SK-N-SH (cell line): Measurements from ENCODE around the gene GPS2.

ENCODE experiments used
- EP300 ChIP-seq, 2 experiments: IDR thresholded peaks; 2 replicates each; pipeline versions ENCODE4 v1.4.0 to v1.6.1; 2012; ENCODE audit warnings: borderline replicate concordance in 1 of 2, low read depth in 1 of 2, low read length in 1 of 2
- GABPA ChIP-seq: IDR thresholded peaks from 2 replicates; pipeline ENCODE4 v1.4.0; 2012; ENCODE audit warnings: low read depth, mild to moderate bottlenecking
- GATA2 ChIP-seq: sonication (generic); formaldehyde crosslinking; IDR thresholded peaks from 2 replicates; pipeline ENCODE4 v1.5.0; 2020; ENCODE audit warnings: mild to moderate bottlenecking, missing genetic modification reagents
- MXI1 ChIP-seq: IDR thresholded peaks from 2 replicates; pipeline ENCODE4 v1.6.1; 2012; ENCODE audit warnings: mild to moderate bottlenecking, low read depth, low read length, improper control_type of control experiment
- NRF1 ChIP-seq: IDR thresholded peaks from 2 replicates; pipeline ENCODE4 v1.6.1; 2012; ENCODE audit warnings: low read depth, mild to moderate bottlenecking, low read length
- POLR2AphosphoS5 ChIP-seq: IDR thresholded peaks from 2 replicates; pipeline ENCODE4 v1.6.1; 2012; ENCODE audit warnings: low read depth, low read length
- RCOR1 ChIP-seq: fragments of 150-350 bp; IDR thresholded peaks from 2 replicates; pipeline ENCODE4 v1.6.1; 2017; ENCODE audit warnings: antibody characterized with exemption, low read length
- RXRA ChIP-seq: IDR thresholded peaks from 2 replicates; pipeline ENCODE4 v1.4.0; 2012; ENCODE audit warnings: low read depth, mild to moderate bottlenecking, borderline replicate concordance
- YY1 ChIP-seq: IDR thresholded peaks from 2 replicates; pipeline ENCODE4 v1.4.0; 2012; ENCODE audit warnings: low read depth, mild to moderate bottlenecking
- TF ChIP-seq, protein P1 (sequence below): fragments of 200-600 bp; sonication (generic); IDR thresholded peaks from 2 replicates; pipeline ENCODE4 v1.6.1; 2017; ENCODE audit warnings: antibody characterized with exemption, mild to moderate bottlenecking, moderate library complexity
- TF ChIP-seq, protein P2 (sequence below): fragments of 150-350 bp; IDR thresholded peaks from 2 replicates; pipeline ENCODE4 v1.6.1; 2017; ENCODE audit warnings: antibody characterized with exemption, low read length, low read depth, borderline replicate concordance
- TF ChIP-seq, protein P3 (sequence below): IDR thresholded peaks from 2 replicates; pipeline ENCODE4 v1.4.0; 2012; ENCODE audit warnings: low read depth
- TF ChIP-seq, protein P4 (sequence below): IDR thresholded peaks from 2 replicates; pipeline ENCODE4 v1.4.0; 2012; ENCODE audit warnings: low read depth, borderline replicate concordance

DNA sequence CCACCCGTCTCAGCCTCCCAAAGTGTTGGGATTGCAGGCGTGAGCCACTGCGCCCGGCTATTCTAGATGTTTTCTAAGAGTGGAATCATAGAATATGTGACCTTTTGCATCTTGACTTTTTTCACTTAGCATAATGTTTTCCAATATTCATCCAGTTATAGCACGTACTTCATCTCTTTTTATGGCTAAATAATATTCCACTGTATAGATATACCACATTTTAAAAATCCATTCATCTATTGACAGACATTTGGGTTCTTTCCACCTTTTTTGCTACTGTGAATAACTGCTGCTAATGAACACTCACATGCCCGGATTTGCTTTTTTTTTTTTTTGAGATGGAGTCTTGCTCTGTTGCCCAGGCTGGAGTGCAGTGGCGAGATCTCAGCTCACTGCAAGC lies 11.0 kb downstream of the GPS2 start:
- no peak for TF ChIP-seq EP300 (IDR thresholded peaks at IDR 0.05; ENCODE audit: borderline replicate concordance in 1 of 2, low read depth in 1 of 2, low read length in 1 of 2)
- TF ChIP-seq, protein P1, sequence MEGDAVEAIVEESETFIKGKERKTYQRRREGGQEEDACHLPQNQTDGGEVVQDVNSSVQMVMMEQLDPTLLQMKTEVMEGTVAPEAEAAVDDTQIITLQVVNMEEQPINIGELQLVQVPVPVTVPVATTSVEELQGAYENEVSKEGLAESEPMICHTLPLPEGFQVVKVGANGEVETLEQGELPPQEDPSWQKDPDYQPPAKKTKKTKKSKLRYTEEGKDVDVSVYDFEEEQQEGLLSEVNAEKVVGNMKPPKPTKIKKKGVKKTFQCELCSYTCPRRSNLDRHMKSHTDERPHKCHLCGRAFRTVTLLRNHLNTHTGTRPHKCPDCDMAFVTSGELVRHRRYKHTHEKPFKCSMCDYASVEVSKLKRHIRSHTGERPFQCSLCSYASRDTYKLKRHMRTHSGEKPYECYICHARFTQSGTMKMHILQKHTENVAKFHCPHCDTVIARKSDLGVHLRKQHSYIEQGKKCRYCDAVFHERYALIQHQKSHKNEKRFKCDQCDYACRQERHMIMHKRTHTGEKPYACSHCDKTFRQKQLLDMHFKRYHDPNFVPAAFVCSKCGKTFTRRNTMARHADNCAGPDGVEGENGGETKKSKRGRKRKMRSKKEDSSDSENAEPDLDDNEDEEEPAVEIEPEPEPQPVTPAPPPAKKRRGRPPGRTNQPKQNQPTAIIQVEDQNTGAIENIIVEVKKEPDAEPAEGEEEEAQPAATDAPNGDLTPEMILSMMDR = no peak
- TF ChIP-seq MXI1 = no peak
- TF ChIP-seq NRF1 = no peak
- TF ChIP-seq, protein P2, sequence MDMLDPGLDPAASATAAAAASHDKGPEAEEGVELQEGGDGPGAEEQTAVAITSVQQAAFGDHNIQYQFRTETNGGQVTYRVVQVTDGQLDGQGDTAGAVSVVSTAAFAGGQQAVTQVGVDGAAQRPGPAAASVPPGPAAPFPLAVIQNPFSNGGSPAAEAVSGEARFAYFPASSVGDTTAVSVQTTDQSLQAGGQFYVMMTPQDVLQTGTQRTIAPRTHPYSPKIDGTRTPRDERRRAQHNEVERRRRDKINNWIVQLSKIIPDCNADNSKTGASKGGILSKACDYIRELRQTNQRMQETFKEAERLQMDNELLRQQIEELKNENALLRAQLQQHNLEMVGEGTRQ = no peak
- no peak for TF ChIP-seq YY1
- TF ChIP-seq GATA2 (CRISPR knock-in tag) = no peak
- no peak for TF ChIP-seq RCOR1
- TF ChIP-seq, protein P3, sequence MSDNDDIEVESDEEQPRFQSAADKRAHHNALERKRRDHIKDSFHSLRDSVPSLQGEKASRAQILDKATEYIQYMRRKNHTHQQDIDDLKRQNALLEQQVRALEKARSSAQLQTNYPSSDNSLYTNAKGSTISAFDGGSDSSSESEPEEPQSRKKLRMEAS = no peak
- TF ChIP-seq, protein P4, sequence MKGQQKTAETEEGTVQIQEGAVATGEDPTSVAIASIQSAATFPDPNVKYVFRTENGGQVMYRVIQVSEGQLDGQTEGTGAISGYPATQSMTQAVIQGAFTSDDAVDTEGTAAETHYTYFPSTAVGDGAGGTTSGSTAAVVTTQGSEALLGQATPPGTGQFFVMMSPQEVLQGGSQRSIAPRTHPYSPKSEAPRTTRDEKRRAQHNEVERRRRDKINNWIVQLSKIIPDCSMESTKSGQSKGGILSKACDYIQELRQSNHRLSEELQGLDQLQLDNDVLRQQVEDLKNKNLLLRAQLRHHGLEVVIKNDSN = no peak
- TF ChIP-seq POLR2AphosphoS5 = no peak
- no peak for TF ChIP-seq GABPA
- TF ChIP-seq RXRA = no peak
